Measurements from ENCODE around the gene RD3L.

DNA sequence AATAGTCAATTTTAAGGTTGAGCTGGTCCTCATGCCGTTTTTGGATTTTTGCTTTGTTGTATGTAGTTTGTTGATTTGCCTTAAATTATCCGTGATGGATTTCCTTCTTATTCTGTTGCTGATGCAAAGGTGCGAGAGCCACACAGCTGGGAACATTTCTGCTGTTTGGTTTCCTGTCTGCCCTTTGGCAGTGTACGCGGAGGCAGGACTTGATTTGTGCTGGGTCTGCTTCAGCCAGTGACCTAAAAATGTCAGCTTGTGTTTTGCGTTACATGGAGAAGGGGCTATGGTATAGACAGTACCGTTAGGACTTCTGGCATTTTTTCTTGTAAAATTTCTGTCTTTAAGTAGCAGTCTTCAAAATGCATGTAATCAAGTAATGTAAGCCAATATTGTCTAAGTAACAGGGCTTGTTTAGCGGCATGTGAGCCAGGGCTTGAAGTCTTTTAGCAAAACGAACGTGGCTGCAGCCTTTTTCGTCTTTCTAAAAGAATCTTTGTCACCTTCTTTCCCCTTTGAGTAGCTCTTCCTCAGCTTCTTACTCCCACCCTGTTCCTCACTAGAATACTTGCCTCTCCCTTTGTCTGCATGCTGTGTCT is 18.2 kb upstream of the RD3L start:
- TF ChIP-seq, protein P1, sequence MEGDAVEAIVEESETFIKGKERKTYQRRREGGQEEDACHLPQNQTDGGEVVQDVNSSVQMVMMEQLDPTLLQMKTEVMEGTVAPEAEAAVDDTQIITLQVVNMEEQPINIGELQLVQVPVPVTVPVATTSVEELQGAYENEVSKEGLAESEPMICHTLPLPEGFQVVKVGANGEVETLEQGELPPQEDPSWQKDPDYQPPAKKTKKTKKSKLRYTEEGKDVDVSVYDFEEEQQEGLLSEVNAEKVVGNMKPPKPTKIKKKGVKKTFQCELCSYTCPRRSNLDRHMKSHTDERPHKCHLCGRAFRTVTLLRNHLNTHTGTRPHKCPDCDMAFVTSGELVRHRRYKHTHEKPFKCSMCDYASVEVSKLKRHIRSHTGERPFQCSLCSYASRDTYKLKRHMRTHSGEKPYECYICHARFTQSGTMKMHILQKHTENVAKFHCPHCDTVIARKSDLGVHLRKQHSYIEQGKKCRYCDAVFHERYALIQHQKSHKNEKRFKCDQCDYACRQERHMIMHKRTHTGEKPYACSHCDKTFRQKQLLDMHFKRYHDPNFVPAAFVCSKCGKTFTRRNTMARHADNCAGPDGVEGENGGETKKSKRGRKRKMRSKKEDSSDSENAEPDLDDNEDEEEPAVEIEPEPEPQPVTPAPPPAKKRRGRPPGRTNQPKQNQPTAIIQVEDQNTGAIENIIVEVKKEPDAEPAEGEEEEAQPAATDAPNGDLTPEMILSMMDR (IDR thresholded peaks at IDR 0.05): no peak
- TF ChIP-seq POLR2A (IDR thresholded peaks at IDR 0.05): no peak

Data from testis (tissue), 2 donors.